Measurements from ENCODE around the gene MLLT3.
"Not testable (repeated sequence)": the region's sequence is repeated elsewhere in the genome, so short reads cannot be mapped to it uniquely, and the experiment has no call there.

MLLT3 gene

GRCh38 chr9:20622330-20623020, at the start of gene MLLT3:
MLLT3 (minus strand) TSS chr9:20622499.
- peak; percentile 91 to 92 for DNase-seq (ENCODE audit: low read depth in 2 of 2)

- DNase-seq (ENCODE audit: low read depth in 2 of 2): no peak
These were observed 49.3 kb upstream of the MLLT3 start for GRCh38 chr9:20671635-20672034.

- no peak for DNase-seq (ENCODE audit: low read depth in 2 of 2)
These were observed 48.1 kb upstream of the MLLT3 start for GRCh38 chr9:20670395-20670794.

GRCh38 chr9:20664501-20664900, 42.2 kb upstream of the MLLT3 start:
- no peak for DNase-seq (ENCODE audit: low read depth in 2 of 2)

- no peak for DNase-seq (ENCODE audit: low read depth in 2 of 2)
These were observed 40.8 kb upstream of the MLLT3 start for GRCh38 chr9:20663133-20663532.

GRCh38 chr9:20662156-20662555, 39.9 kb upstream of the MLLT3 start:
- DNase-seq (ENCODE audit: low read depth in 2 of 2): no peak

- no peak for DNase-seq (ENCODE audit: low read depth in 2 of 2)
These were observed 37.2 kb upstream of the MLLT3 start for GRCh38 chr9:20659474-20659967.

GRCh38 chr9:20658677-20659473, 36.6 kb upstream of the MLLT3 start:
- no peak for DNase-seq (ENCODE audit: low read depth in 2 of 2)

GRCh38 chr9:20658246-20658667, 36.0 kb upstream of the MLLT3 start:
- DNase-seq (ENCODE audit: low read depth in 2 of 2): not testable (repeated sequence)

GRCh38 chr9:20651939-20652338, 29.6 kb upstream of the MLLT3 start:
- no peak for DNase-seq (ENCODE audit: low read depth in 2 of 2)

GRCh38 chr9:20650750-20651299, 28.5 kb upstream of the MLLT3 start:
- DNase-seq (ENCODE audit: low read depth in 2 of 2): no peak

- DNase-seq (ENCODE audit: low read depth in 2 of 2): no peak
These were observed 28.0 kb upstream of the MLLT3 start for GRCh38 chr9:20650313-20650712.

GRCh38 chr9:20649381-20649780, 27.1 kb upstream of the MLLT3 start:
- no peak for DNase-seq (ENCODE audit: low read depth in 2 of 2)

- no peak for DNase-seq (ENCODE audit: low read depth in 2 of 2)
These were observed 24.4 kb upstream of the MLLT3 start for GRCh38 chr9:20646656-20647055.

GRCh38 chr9:20643660-20644059, 21.4 kb upstream of the MLLT3 start:
- DNase-seq (ENCODE audit: low read depth in 2 of 2): no peak

GRCh38 chr9:20642045-20642444, 19.7 kb upstream of the MLLT3 start:
- no peak for DNase-seq (ENCODE audit: low read depth in 2 of 2)

- peak; percentile 33 to 51 for DNase-seq (ENCODE audit: low read depth in 2 of 2)
These were observed 18.3 kb upstream of the MLLT3 start for GRCh38 chr9:20640331-20641187.

- DNase-seq (ENCODE audit: low read depth in 2 of 2): no peak
These were observed 14.7 kb upstream of the MLLT3 start for GRCh38 chr9:20636888-20637440.

GRCh38 chr9:20634895-20635294, 12.6 kb upstream of the MLLT3 start:
- DNase-seq (ENCODE audit: low read depth in 2 of 2): no peak

GRCh38 chr9:20632705-20633104, 10.4 kb upstream of the MLLT3 start:
- no peak for DNase-seq (ENCODE audit: low read depth in 2 of 2)

GRCh38 chr9:20630241-20630943, 8.1 kb upstream of the MLLT3 start:
- no peak for DNase-seq (ENCODE audit: low read depth in 2 of 2)
